Measurements from ENCODE around the gene MCM8.

The MCM8 gene

DNA sequence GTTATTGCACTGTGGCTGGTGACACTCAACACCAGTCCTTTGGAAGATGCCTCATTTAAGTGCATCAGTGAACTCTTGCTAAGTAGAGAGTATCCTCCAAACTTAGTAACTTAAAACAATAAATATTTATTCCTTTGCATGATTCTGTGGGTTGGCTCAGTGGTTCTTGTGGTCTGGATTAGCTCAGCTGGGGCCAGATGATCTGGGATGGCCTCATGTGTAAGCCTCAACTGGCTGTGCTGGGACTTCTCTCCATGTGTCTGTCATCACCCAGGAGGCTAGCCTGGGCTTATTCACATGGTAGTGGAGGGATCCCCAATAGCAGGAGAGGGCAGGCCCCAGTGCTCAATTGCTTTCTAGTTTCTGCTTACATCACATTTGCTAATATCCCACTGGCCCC is 95.1 kb downstream of the MCM8 start:
- DNase-seq, result no peak

DNA sequence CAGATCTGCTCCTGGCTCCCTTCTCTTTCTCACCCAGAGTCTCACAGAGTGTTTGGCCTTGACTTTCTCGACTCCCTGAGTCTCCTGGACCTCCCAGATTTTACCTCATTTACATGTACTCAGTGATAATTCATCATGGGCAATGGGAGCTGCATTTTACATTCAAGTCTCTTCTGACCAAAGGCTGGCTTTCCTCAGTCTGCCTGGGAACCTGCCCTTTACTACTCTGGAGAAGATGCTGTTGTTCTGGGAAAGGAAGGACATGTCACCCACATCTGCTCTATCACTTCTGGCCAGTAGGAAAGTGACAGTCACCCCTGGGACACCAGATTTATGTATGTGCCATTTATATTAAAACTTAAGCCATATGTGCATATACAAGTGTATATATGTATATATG is 96.0 kb downstream of the MCM8 start:
- no peak for DNase-seq

DNA sequence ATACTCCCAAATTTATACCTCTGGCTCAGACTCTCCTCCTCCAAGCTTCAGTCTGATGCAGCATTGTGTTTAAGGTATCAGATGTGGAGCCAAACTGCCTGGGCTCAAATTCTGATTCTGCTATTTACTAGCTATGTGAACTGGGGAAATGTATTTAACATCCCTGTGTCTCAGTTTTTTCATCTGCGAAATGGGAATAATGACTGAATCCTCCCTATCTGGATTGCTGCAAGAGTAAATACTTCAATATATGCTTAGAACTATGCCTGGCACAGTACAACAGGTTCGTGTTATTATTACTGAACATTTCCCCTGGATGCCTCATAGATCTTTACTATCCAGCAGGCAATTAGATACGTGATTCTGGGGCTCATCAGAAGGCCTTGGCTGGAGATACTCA is 97.9 kb downstream of the MCM8 start:
- DNase-seq, result no peak

Measured in NCI-H69 (cell line).